Measurements from ENCODE around the gene KCTD17.

- TF ChIP-seq ELF4 (IDR thresholded peaks at IDR 0.05) (no peak), HDGF (IDR thresholded peaks at IDR 0.05; ENCODE audit: borderline replicate concordance) (no peak), FOXM1 (IDR thresholded peaks at IDR 0.05; ENCODE audit: borderline replicate concordance) (no peak), SUZ12 (IDR thresholded peaks at IDR 0.05) (no peak), CTBP1 (IDR thresholded peaks at IDR 0.05; ENCODE audit: borderline replicate concordance) (no peak), L3MBTL2 (conservative IDR thresholded peaks at IDR 0.05) (no peak), ZNF384 (IDR thresholded peaks at IDR 0.05) (no peak), FOXA1 (IDR thresholded peaks at IDR 0.05) (no peak), BHLHE40 (IDR thresholded peaks at IDR 0.05; ENCODE audit: borderline replicate concordance) (no peak), SP1 (IDR thresholded peaks at IDR 0.05) (no peak), NFRKB (IDR thresholded peaks at IDR 0.05) (no peak)
These were observed 32.4 kb downstream of the KCTD17 start for GRCh38 chr22:37083914-37084313.

All from HEK293T (cell line).